Keratinocyte (primary cell): ENCODE results near the gene ACADL. TPM values are rescaled to one million over a fixed set of nuclear protein-coding genes. Genes with fewer than 3 reads are reported as not detected.

Experiments used
- DNase-seq: peaks from one replicate; pipeline ENCODE4 v3.0.0-alpha.2; 2011; ENCODE audit warnings: low read depth, missing footprints, low spot score
- FAIRE-seq: peaks from 2 replicates; lab custom pipeline; 2011; peaks lifted over from hg19 to GRCh38; lab: Jason Lieb, UNC
- H2AFZ ChIP-seq: 2 replicates; pipeline ENCODE4 v1.6.0; 2012; ENCODE audit warnings: low read length, control low read depth, inconsistent platforms; ENCODE audit not compliant: control insufficient read depth
- H3K27ac ChIP-seq: 2 replicates; pipeline ENCODE4 v1.5.1; 2011; ENCODE audit warnings: low read length; ENCODE audit not compliant: control insufficient read depth, insufficient read depth
- H3K27me3 ChIP-seq: 3 replicates; pipeline ENCODE4 v1.6.0; 2011; ENCODE audit warnings: low read length; ENCODE audit not compliant: control insufficient read depth, insufficient read depth; ENCODE audit errors: extremely low read depth
- H3K36me3 ChIP-seq, 2 experiments: 2 replicates in 1 of 2; 3 replicates in 1 of 2; pipeline ENCODE4 v1.5.1; 2011; ENCODE audit warnings: low read length in 2 of 2, mild to moderate bottlenecking in 1 of 2; ENCODE audit not compliant: control insufficient read depth in 2 of 2, insufficient read depth in 2 of 2; ENCODE audit errors: extremely low read depth in 1 of 2
- H3K4me1 ChIP-seq: 3 replicates; pipeline ENCODE4 v1.5.1; 2011; ENCODE audit warnings: low read length; ENCODE audit not compliant: control insufficient read depth, insufficient read depth; ENCODE audit errors: extremely low read depth
- H3K4me2 ChIP-seq: 3 replicates; pipeline ENCODE4 v1.6.0; 2011; ENCODE audit warnings: low read depth, low read length; ENCODE audit not compliant: control insufficient read depth, insufficient read depth; ENCODE audit errors: extremely low read depth
- H3K4me3 ChIP-seq, 3 experiments: fragments of 200-600 bp in 1 of 3; sonication (generic) in 1 of 3; 2 replicates in 2 of 3; 3 replicates in 1 of 3; pipeline ENCODE4 v1.5.1; 2011 to 2016; ENCODE audit warnings: low read length in 3 of 3, mild to moderate bottlenecking in 3 of 3, control low read depth in 2 of 3, inconsistent platforms in 1 of 3, low read depth in 1 of 3, mixed read lengths in 1 of 3, mixed run types in 1 of 3, moderate library complexity in 1 of 3; ENCODE audit not compliant: control insufficient read depth in 2 of 3, insufficient read depth in 2 of 3; ENCODE audit errors: extremely low read depth in 1 of 3
- H3K79me2 ChIP-seq: 2 replicates; pipeline ENCODE4 v1.6.0; 2012; ENCODE audit warnings: low read length; ENCODE audit not compliant: control insufficient read depth, insufficient read depth
- H3K9ac ChIP-seq: 3 replicates; pipeline ENCODE4 v1.6.0; 2011; ENCODE audit warnings: low read length; ENCODE audit not compliant: control insufficient read depth, insufficient read depth; ENCODE audit errors: extremely low read depth
- H3K9me1 ChIP-seq: 3 replicates; pipeline ENCODE4 v1.6.0; 2011; ENCODE audit warnings: low read length; ENCODE audit not compliant: control insufficient read depth, insufficient read depth; ENCODE audit errors: extremely low read depth
- H3K9me3 ChIP-seq: 2 replicates; pipeline ENCODE4 v1.5.1; 2012; ENCODE audit warnings: low read depth, low read length; ENCODE audit not compliant: control insufficient read depth
- H4K20me1 ChIP-seq: 3 replicates; pipeline ENCODE4 v1.6.0; 2011; ENCODE audit warnings: low read length; ENCODE audit not compliant: control insufficient read depth, insufficient read depth; ENCODE audit errors: extremely low read depth
- EZH2 ChIP-seq: IDR thresholded peaks from one replicate; pipeline ENCODE4 v1.6.1; 2012; ENCODE audit warnings: inconsistent platforms, mild to moderate bottlenecking, low read length, moderate library complexity
- dilution Hi-C: fragments of 300-500 bp; cut with MboI; formaldehyde crosslinking; loops from one replicate; pipeline ENCODE4 v1.7.0; 2020; ENCODE audit warnings: low sequenced_read_pairs; ENCODE audit not compliant: extremely low pct_ligation_motif_present
- polyA plus RNA-seq, 5 experiments: library from polyadenylated mRNA; depleted of rRNA in 3 of 5; stranded (reverse) in 3 of 5; stranded (forward) in 1 of 5; unstranded in 1 of 5; fragments of >200 nt; gene quantifications; 1 replicate in 1 of 5; 2 replicates in 3 of 5; 3 replicates in 1 of 5; pipeline versions ENCODE4 v1.2.1 to v1.2.3, GENCODE V29; 2011 to 2012; ENCODE audit warnings: missing spikeins in 2 of 5, low read depth in 1 of 5, low replicate concordance in 1 of 5
- TF ChIP-seq, protein P1 (sequence below), 3 experiments: IDR thresholded peaks in 1 of 3; conservative IDR thresholded peaks in 1 of 3; optimal IDR thresholded peaks in 1 of 3; 2 replicates in 2 of 3; 3 replicates in 1 of 3; pipeline versions ENCODE3 to v1.5.1; 2011; ENCODE audit warnings: low read length in 3 of 3, mild to moderate bottlenecking in 3 of 3, moderate library complexity in 2 of 3, control low read depth in 1 of 3, inconsistent platforms in 1 of 3; ENCODE audit not compliant: insufficient read depth in 2 of 3; ENCODE audit errors: extremely low read depth in 1 of 3

The ACADL gene
- polyA plus RNA-seq, 1 donor (not counting 4 experiments of a cell fraction or from before 2014, with no cell fraction given) = 0.10 TPM

DNA sequence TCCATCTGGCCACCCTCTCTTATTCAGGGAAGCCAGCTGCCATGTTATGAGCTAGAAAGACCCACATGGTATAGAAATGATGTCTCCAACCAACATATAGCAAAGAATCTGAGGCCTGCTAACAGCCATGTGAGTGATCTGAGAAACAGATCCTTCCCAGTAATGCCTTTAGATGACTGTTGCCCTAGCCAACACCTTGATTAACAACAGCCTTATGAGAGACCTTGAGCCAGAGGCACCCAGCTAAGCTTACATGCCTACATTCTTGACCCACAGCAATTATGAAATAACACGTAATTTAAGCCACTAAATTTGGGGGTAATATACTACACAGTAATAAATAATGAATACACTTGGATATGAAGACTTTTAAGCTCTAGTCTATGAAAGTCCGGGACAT is 67.0 kb downstream of the ACADL start:
- no peak overlapping the region for H3K9ac ChIP-seq
- FAIRE-seq = no peak
- dilution Hi-C loops = no loop called here

DNA sequence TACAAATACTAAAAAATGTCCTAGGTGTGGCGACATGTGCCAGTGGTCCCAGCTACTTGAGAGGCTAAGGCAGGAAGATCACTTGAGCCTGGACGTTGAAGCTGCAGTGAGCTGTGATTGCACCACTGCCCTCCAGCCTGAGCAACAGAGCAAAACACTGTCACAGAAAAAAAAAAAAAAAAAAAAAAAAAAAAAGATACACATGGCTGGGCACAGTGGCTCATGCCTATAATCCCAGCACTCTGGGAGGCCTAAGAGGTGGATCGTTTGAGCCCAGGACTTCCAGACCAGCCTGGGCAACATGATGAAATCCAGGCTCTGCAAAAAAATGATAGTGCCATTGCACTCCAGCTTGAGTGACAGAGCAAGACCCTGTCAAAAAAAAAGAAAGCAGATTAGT is 67.7 kb downstream of the ACADL start:
- Histone ChIP-seq H3K4me1 (no peaks in the 10 kb centered on the region), H3K9me1 (no peaks in the 10 kb centered on the region), H3K4me2 (no peak overlapping the region), H3K36me3 (peaks cover 0 to 1% of the 10 kb centered on the region in 2 experiments), H3K27ac (no peak overlapping the region), H3K27me3 (no peaks in the 10 kb centered on the region), H3K9ac (no peak overlapping the region), H2AFZ (no peak overlapping the region), H3K79me2 (no peaks in the 10 kb centered on the region), H4K20me1 (no peaks in the 10 kb centered on the region), H3K4me3 (no peak overlapping the region), H3K9me3 (no peaks in the 10 kb centered on the region)
- no peak for DNase-seq
- no peak for FAIRE-seq
- TF ChIP-seq EZH2 = no peak
- TF ChIP-seq, protein P1, sequence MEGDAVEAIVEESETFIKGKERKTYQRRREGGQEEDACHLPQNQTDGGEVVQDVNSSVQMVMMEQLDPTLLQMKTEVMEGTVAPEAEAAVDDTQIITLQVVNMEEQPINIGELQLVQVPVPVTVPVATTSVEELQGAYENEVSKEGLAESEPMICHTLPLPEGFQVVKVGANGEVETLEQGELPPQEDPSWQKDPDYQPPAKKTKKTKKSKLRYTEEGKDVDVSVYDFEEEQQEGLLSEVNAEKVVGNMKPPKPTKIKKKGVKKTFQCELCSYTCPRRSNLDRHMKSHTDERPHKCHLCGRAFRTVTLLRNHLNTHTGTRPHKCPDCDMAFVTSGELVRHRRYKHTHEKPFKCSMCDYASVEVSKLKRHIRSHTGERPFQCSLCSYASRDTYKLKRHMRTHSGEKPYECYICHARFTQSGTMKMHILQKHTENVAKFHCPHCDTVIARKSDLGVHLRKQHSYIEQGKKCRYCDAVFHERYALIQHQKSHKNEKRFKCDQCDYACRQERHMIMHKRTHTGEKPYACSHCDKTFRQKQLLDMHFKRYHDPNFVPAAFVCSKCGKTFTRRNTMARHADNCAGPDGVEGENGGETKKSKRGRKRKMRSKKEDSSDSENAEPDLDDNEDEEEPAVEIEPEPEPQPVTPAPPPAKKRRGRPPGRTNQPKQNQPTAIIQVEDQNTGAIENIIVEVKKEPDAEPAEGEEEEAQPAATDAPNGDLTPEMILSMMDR (optimal IDR thresholded peaks at IDR 0.05 in 1 of 3, IDR thresholded peaks at IDR 0.05 in 1 of 3, conservative IDR thresholded peaks at IDR 0.05 in 1 of 3; ENCODE audit: extremely low read depth in 1 of 3, insufficient read depth in 2 of 3, low read length in 3 of 3) = no peak
- dilution Hi-C loops = no loop called here

More for the DNA sequence above, 67.0 kb downstream of the ACADL start:
- Histone ChIP-seq H3K27me3 (no peaks in the 10 kb centered on the region), H3K36me3 (peaks cover 0 to 1% of the 10 kb centered on the region in 2 experiments), H3K27ac (no peak overlapping the region), H3K9me3 (no peaks in the 10 kb centered on the region), H3K4me2 (no peak overlapping the region), H3K79me2 (no peaks in the 10 kb centered on the region), H3K4me1 (no peaks in the 10 kb centered on the region), H3K4me3 (no peak overlapping the region), H4K20me1 (no peaks in the 10 kb centered on the region), H3K9me1 (no peaks in the 10 kb centered on the region), H2AFZ (no peak overlapping the region)
- DNase-seq = no peak
- TF ChIP-seq, protein P1 (optimal IDR thresholded peaks at IDR 0.05 in 1 of 3, IDR thresholded peaks at IDR 0.05 in 1 of 3, conservative IDR thresholded peaks at IDR 0.05 in 1 of 3; ENCODE audit: extremely low read depth in 1 of 3, insufficient read depth in 2 of 3, low read length in 3 of 3) = no peak
- TF ChIP-seq EZH2 = no peak
